ENCODE results near the gene DSC2. TPM values are rescaled to one million over a fixed set of nuclear protein-coding genes. Genes with fewer than 3 reads are reported as not detected.

The DSC2 gene
- total RNA-seq, 4 donors from 2014 or later: 20.0 to 35.7 (median 26.8) TPM

GRCh38 chr18:31101183-31102024 is 817 bp downstream of the DSC2 start:
- no peak for TF ChIP-seq POLR2A (IDR thresholded peaks at IDR 0.05)
- TF ChIP-seq, protein P1, sequence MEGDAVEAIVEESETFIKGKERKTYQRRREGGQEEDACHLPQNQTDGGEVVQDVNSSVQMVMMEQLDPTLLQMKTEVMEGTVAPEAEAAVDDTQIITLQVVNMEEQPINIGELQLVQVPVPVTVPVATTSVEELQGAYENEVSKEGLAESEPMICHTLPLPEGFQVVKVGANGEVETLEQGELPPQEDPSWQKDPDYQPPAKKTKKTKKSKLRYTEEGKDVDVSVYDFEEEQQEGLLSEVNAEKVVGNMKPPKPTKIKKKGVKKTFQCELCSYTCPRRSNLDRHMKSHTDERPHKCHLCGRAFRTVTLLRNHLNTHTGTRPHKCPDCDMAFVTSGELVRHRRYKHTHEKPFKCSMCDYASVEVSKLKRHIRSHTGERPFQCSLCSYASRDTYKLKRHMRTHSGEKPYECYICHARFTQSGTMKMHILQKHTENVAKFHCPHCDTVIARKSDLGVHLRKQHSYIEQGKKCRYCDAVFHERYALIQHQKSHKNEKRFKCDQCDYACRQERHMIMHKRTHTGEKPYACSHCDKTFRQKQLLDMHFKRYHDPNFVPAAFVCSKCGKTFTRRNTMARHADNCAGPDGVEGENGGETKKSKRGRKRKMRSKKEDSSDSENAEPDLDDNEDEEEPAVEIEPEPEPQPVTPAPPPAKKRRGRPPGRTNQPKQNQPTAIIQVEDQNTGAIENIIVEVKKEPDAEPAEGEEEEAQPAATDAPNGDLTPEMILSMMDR (IDR thresholded peaks at IDR 0.05): no peak
- intact Hi-C loops (cut with DNase I; ENCODE audit: low total_unique reads): no loop called here
- peak overlapping the region; percentile 64 for H3K4me3 ChIP-seq (ENCODE audit: low read depth, poor library complexity, severe bottlenecking)
- peak; percentile 51 to 91 for DNase-seq (ENCODE audit: low spot score in 2 of 2)
- 1 to 2% methylated on average over 61 of the region's 72 CpGs for WGBS, 2 donors

- TF ChIP-seq, protein P1 (IDR thresholded peaks at IDR 0.05): no peak
- TF ChIP-seq POLR2A (IDR thresholded peaks at IDR 0.05): no peak
- H3K4me3 ChIP-seq (ENCODE audit: low read depth, poor library complexity, severe bottlenecking): peak overlapping the region; percentile 36
- intact Hi-C loops (cut with DNase I; ENCODE audit: low total_unique reads): no loop called here
- DNase-seq (ENCODE audit: low spot score in 2 of 2): no peak
- WGBS, 2 donors: 5% methylated on average over 23 of the region's 23 CpGs
Measured at GRCh38 chr18:31100436-31101182, 1.6 kb downstream of the DSC2 start.

GRCh38 chr18:31099450-31100230 is 2.6 kb downstream of the DSC2 start:
- WGBS, 2 donors: 62 to 76% methylated on average over 10 of the region's 10 CpGs
- no peak overlapping the region for H3K4me3 ChIP-seq (ENCODE audit: low read depth, poor library complexity, severe bottlenecking)
- no peak for TF ChIP-seq POLR2A (IDR thresholded peaks at IDR 0.05)
- TF ChIP-seq, protein P1 (IDR thresholded peaks at IDR 0.05): no peak
- intact Hi-C loops (cut with DNase I; ENCODE audit: low total_unique reads): no loop called here
- no peak for DNase-seq (ENCODE audit: low spot score in 2 of 2)

GRCh38 chr18:31098878-31099277 is 3.3 kb downstream of the DSC2 start:
- H3K4me3 ChIP-seq (ENCODE audit: low read depth, poor library complexity, severe bottlenecking): no peak overlapping the region
- intact Hi-C loops (cut with DNase I; ENCODE audit: low total_unique reads): no loop called here
- no peak for TF ChIP-seq POLR2A (IDR thresholded peaks at IDR 0.05)
- TF ChIP-seq, protein P1 (IDR thresholded peaks at IDR 0.05): no peak
- DNase-seq (ENCODE audit: low spot score in 2 of 2): no peak

DNA sequence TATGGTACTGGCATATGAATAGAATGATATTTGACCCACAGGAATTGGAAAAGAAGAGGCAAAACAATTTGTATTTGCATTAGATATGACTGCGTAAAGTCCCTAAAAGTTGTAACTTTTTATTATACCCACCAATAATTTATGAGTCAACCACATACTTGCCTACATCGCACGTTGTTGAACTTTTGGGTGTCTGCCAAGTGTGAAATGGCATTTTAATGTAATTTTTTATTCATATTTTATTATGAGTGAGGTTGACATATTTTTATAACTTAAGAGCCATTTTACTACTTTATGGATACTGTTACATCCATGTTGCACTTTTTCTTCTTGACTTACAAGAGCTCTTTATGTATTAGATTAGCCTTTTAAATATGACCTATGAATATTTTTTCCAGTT is 4.6 kb downstream of the DSC2 start:
- intact Hi-C loops (cut with DNase I; ENCODE audit: low total_unique reads): no loop called here
- 44 to 48% methylated on average over 3 of the region's 3 CpGs for WGBS, 2 donors
- DNase-seq (ENCODE audit: low spot score in 2 of 2): no peak
- TF ChIP-seq, protein P1 (IDR thresholded peaks at IDR 0.05): no peak
- no peak for TF ChIP-seq POLR2A (IDR thresholded peaks at IDR 0.05)
- H3K4me3 ChIP-seq (ENCODE audit: low read depth, poor library complexity, severe bottlenecking): no peak overlapping the region
